Measurements from ENCODE around the gene KPNA2.
"Not testable (repeated sequence)": the region's sequence is repeated elsewhere in the genome, so short reads cannot be mapped to it uniquely, and the experiment has no call there.

The KPNA2 gene

DNA sequence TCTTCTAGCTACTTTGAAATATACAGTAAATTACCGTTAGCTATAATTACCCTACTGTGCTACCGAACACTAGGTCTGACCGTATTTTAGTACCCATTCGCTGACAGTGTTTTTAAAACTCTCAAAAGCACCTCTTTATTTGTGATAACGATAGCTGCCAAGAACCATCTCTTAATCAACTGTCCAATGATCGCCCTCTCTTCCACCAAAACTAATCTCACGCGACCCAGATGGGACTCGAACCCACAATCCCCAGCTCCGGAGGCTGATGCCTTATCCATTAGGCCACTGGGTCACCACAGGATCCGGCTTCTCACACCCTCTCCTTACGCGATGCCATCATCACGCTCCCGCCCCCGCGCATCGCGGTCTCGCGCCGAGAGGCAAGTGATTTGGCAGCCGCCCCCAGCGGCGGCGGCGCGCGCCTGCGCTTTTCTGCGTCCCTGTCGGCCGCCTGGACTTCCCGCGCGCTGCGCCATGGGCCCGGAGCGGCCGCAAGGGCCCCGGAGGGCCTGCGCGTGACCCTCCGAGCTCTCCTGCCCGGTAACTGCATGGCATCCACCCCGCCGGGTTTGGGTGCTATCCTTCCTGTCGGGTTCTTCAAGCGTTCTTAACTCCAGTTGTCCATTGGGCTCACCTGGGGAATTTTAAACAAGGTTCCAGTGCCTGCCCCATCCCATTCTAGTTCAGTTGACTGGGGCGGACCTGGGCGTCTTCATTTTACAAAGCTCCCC is 15.7 kb upstream of the KPNA2 start:
- H3K27ac ChIP-seq, result peak overlapping the region; percentile 87
- peak; percentile 89 for DNase-seq (ENCODE audit: low spot score)
- TF ChIP-seq, protein P1, sequence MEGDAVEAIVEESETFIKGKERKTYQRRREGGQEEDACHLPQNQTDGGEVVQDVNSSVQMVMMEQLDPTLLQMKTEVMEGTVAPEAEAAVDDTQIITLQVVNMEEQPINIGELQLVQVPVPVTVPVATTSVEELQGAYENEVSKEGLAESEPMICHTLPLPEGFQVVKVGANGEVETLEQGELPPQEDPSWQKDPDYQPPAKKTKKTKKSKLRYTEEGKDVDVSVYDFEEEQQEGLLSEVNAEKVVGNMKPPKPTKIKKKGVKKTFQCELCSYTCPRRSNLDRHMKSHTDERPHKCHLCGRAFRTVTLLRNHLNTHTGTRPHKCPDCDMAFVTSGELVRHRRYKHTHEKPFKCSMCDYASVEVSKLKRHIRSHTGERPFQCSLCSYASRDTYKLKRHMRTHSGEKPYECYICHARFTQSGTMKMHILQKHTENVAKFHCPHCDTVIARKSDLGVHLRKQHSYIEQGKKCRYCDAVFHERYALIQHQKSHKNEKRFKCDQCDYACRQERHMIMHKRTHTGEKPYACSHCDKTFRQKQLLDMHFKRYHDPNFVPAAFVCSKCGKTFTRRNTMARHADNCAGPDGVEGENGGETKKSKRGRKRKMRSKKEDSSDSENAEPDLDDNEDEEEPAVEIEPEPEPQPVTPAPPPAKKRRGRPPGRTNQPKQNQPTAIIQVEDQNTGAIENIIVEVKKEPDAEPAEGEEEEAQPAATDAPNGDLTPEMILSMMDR (conservative IDR thresholded peaks at IDR 0.05; ENCODE audit: low read depth), result peak; percentile 39; the same call in 1 of the 2 replicates
- ChIA-PET CTCF (interaction anchor here (0.6 to 1.3 kb wide), 5 partner anchors 10 to 303 kb away, joined by 3 to 6 read pairs (median 3); no protein-coding TSS in a partner anchor), POLR2A (ENCODE audit: low non-redundant PET) (no interaction called here)

DNA sequence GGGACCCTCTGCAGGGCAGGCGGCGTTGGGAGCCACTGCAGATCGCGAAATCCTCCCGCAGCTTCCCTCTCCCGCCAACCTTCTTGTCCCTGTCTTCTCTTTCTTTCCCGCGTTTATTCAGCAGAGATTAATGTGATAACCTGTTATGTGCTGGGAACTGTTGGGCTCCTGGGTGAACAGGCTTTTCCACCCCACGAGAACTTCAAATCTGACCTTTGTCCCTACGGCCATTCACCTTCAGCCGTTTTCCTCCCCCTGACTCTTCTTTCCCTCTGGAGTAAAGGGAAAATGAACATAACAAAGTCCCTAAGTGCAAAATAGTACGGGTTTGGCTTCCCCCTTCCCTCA is 15.2 kb upstream of the KPNA2 start:
- no peak for DNase-seq (ENCODE audit: low spot score)
- TF ChIP-seq, protein P1 (conservative IDR thresholded peaks at IDR 0.05; ENCODE audit: low read depth), result no peak
- ChIA-PET POLR2A (ENCODE audit: low non-redundant PET) (no interaction called here), CTCF (interaction anchor here (0.6 to 1.3 kb wide), 3 partner anchors 16 to 303 kb away, joined by 3 to 6 read pairs (median 4); no protein-coding TSS in a partner anchor)
- peak overlapping the region; percentile 87 for H3K27ac ChIP-seq

DNA sequence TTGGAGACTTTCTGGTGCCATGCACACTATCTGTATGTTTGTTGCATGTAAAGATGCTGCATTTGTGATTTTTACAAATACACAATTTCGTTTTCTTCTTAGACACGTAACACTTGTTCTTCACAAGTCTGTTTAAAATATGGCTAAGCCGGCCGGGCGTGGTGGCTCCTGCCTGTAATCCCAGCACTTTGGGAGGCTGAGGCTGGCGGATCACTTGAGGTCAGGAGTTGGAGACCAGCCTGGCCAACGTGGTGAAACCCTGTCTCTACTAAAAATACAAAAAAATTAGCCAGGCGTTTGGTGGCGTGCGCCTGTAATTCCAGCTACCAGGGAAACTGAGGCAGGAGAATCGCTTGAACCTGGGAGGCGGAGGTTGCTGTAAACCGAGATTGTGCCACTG is 14.7 kb upstream of the KPNA2 start:
- CTCF ChIA-PET, result interaction anchor here (1.1 kb wide), 1 partner anchor 26 kb away, joined by 4 read pairs; no protein-coding TSS in a partner anchor
- peak overlapping the region; percentile 87 for H3K27ac ChIP-seq
- POLR2A ChIA-PET (ENCODE audit: low non-redundant PET); DNase-seq (ENCODE audit: low spot score): not testable (repeated sequence)

DNA sequence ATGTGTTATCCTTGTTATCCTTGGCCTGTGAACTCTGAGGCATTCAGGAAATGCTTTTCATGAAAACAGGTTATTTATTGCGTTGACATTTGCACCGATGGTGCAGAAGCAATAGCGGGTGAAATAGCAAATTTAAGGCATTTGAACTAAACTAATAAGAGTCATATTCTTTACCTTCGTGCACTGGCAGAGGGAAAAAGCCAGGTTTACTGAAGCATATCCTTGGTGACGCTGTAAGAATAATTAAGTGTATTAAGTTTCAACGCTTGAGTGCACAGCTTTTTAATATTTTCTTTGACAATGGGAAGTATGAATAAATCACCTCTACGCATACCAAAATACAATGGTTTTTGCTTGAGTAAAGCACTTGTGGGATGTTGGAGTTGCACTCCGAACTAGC is 13.6 kb upstream of the KPNA2 start:
- no peak overlapping the region for H3K27ac ChIP-seq
- TF ChIP-seq, protein P1 (conservative IDR thresholded peaks at IDR 0.05; ENCODE audit: low read depth), result no peak
- POLR2A ChIA-PET (ENCODE audit: low non-redundant PET), result no interaction called here
- no peak for DNase-seq (ENCODE audit: low spot score)
- CTCF ChIA-PET, result no interaction called here

DNA sequence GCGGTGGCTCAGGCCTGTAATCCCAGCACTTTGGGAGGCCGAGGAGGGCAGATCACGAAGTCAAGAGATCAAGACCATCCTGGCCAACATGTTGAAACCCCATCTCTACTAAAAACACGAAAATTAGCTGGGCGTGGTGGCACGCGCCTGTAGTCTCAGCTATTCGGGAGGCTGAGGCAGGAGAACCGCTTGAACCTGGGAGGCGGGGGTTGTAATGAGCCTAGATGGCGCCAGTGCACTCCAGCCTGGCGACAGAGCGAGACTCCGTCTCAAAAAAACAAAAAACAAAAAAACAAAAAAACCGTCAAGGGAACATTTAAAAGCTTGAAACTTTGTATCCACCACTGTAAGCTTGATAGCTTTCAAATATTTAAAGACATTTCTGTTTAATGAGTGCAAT is 13.0 kb upstream of the KPNA2 start:
- H3K27ac ChIP-seq; DNase-seq (ENCODE audit: low spot score); POLR2A ChIA-PET (ENCODE audit: low non-redundant PET): not testable (repeated sequence)
- CTCF ChIA-PET, result interaction anchor here (0.6 kb wide), 1 partner anchor 906 kb away, joined by 3 read pairs; no protein-coding TSS in a partner anchor

DNA sequence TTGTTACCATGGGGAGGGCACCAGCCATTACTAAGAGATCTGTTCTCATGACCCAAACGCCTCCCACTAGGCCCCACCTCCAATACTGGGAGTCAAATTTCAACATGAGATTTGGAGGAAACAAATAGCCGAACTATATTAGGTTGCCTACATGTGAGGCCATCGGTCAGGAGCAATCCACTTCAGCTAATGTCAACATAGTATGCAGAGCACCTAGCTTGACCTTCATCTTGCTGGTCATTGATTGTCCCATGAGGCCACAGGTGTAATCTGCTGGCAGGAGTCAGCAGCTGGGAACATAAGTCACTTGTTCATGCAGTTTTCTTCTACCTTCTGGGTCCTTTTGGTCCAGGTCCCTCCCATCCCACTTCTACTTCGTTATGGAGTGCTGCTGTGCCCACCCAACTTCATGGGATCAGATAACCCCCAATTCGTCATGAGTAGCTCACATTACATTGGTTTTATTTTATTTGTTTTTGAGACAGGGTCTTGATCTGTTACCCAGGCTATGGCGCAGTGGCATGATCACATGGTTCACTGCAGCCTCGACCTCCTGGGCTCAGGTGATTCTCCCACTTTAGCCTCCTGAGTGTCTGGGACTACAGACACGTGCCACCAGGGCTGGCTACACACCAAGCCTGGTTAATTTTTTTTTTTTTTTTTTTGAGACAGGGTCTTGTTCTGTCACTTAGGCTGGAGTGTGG is 5.9 kb upstream of the KPNA2 start:
- TF ChIP-seq, protein P1 (conservative IDR thresholded peaks at IDR 0.05; ENCODE audit: low read depth), result no peak
- POLR2A ChIA-PET (ENCODE audit: low non-redundant PET), result no interaction called here
- no peak overlapping the region for H3K27ac ChIP-seq
- CTCF ChIA-PET, result no interaction called here
- no peak for DNase-seq (ENCODE audit: low spot score)

DNA sequence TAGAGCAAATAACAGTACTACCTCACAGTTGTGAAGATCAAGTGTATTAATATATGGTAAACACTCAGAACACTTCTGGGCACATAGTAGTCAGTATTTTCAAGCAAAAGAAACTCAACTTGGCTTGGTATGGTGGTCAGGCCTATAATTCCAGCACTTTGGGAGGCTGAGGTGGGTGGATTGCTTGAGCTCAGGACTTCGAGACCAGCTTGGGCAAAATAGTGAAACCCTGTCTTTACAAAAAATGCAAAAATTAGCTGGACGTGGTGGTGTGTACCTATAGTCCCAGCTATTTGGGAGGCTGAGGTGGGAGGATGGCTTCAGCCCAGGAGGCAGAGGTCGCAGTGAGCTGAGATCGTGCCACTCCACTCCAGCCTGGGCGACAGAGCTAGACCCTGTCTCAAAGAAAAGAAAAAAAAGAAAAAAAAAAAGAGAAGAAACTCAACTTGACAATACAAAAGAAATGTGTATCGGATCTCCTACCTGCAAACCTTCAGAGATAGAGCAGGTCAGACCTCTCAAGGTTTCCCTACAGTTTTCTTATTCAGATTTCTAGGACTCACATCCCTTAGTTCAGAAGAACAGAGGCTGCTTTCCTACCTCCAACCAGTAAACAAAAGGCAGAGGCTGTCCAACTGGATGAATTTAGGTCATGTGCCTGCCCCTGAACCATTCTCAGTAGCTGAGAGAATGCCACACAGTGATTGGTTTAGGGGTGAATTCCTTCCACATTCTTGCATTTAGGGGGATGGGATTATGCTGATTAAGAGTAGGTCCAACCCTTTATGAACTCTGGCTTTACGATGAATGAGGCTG is 1.7 kb upstream of the KPNA2 start:
- TF ChIP-seq, protein P1 (conservative IDR thresholded peaks at IDR 0.05; ENCODE audit: low read depth), result no peak
- CTCF ChIA-PET, result interaction anchor here (0.7 kb wide), 1 partner anchor 16 kb away, joined by 3 read pairs; no protein-coding TSS in a partner anchor
- no peak overlapping the region for H3K27ac ChIP-seq
- peak; percentile 56 for DNase-seq (ENCODE audit: low spot score)
- POLR2A ChIA-PET (ENCODE audit: low non-redundant PET), result no interaction called here

Measured in RWPE1 (cell line).